ENCODE results near the gene DPCD. TPM values are rescaled to one million over a fixed set of nuclear protein-coding genes. Genes with fewer than 3 reads are reported as not detected.

The DPCD gene
- total and polyA plus RNA-seq, 2 donors (not counting 3 experiments of a cell fraction or from before 2014, with no cell fraction given), result 25.3 to 39.3 TPM

GRCh38 chr10:101578803-101579515 is 9.2 kb upstream of the DPCD start:
- no peaks in the 10 kb centered on the region for H3K4me1 ChIP-seq (ENCODE audit: control insufficient read depth, extremely low read depth, insufficient read depth, low read length)
- H4K20me1 ChIP-seq (replicated peaks; ENCODE audit: control insufficient read depth, extremely low read depth, insufficient read depth, low read length), result no peaks in the 10 kb centered on the region
- CTCF ChIA-PET, result interaction anchor here (1.1 kb wide), 1 partner anchor 135 kb away, joined by 4 read pairs; no protein-coding TSS in a partner anchor
- intact Hi-C loops (cut with micrococcal nuclease) (no loop called here), dilution Hi-C loops (cut with MboI; ENCODE audit: extremely low pct_ligation_motif_present, low sequenced_read_pairs) (no loop called here)
- peaks cover 5 to 6% of the 10 kb centered on the region in 2 experiments for H3K36me3 ChIP-seq (ENCODE audit: control insufficient read depth in 2 of 2, extremely low read depth in 1 of 2, insufficient read depth in 2 of 2, low read length in 2 of 2)
- H3K79me2 ChIP-seq (ENCODE audit: control insufficient read depth, insufficient read depth, low read length), result no peaks in the 10 kb centered on the region
- no TSS peak for BruUV-seq (replicated peaks)
- H3K27me3 ChIP-seq (ENCODE audit: control insufficient read depth in 2 of 2, insufficient read depth in 2 of 2, low read length in 2 of 2), result no peaks in the 10 kb centered on the region
- H3K27ac ChIP-seq (ENCODE audit: insufficient read depth, low read depth, low read length), result no peak overlapping the region
- H3K4me3 ChIP-seq (replicated peaks in 1 of 3; ENCODE audit: insufficient read depth in 1 of 3, low read depth in 1 of 3, low read length in 3 of 3), result no peak overlapping the region
- FAIRE-seq, result no peak
- no peaks in the 10 kb centered on the region for H3K9me3 ChIP-seq (replicated peaks; ENCODE audit: control insufficient read depth, insufficient read depth, low read length)
- TF ChIP-seq MAX (IDR thresholded peaks at IDR 0.05; ENCODE audit: insufficient read depth, insufficient read length), result no peak
- no peak for TF ChIP-seq MYC (IDR thresholded peaks at IDR 0.05; ENCODE audit: low read depth, low read length)
- H3K4me2 ChIP-seq (ENCODE audit: insufficient read depth, low read length), result no peak overlapping the region
- no peak for DNase-seq (ENCODE audit: low read depth, low spot score)
- no peaks in the 10 kb centered on the region for H3K9me1 ChIP-seq (replicated peaks; ENCODE audit: control insufficient read depth, extremely low read depth, insufficient read depth, low read length)
- H3K9ac ChIP-seq (replicated peaks; ENCODE audit: extremely low read depth, insufficient read depth, low read length), result no peak overlapping the region
- H2AFZ ChIP-seq (ENCODE audit: low read depth, low read length), result no peak overlapping the region
- POLR2A ChIA-PET, result interaction anchor here (0.5 kb wide), 1 partner anchor 519 kb away, joined by 3 read pairs; no protein-coding TSS in a partner anchor

- Histone ChIP-seq H4K20me1 (replicated peaks; ENCODE audit: control insufficient read depth, extremely low read depth, insufficient read depth, low read length) (no peaks in the 10 kb centered on the region), H3K4me1 (ENCODE audit: control insufficient read depth, extremely low read depth, insufficient read depth, low read length) (no peaks in the 10 kb centered on the region), H2AFZ (ENCODE audit: low read depth, low read length) (no peak overlapping the region), H3K9me1 (replicated peaks; ENCODE audit: control insufficient read depth, extremely low read depth, insufficient read depth, low read length) (no peaks in the 10 kb centered on the region), H3K36me3 (ENCODE audit: control insufficient read depth in 2 of 2, extremely low read depth in 1 of 2, insufficient read depth in 2 of 2, low read length in 2 of 2) (peaks cover 5 to 6% of the 10 kb centered on the region in 2 experiments), H3K27ac (ENCODE audit: insufficient read depth, low read depth, low read length) (no peak overlapping the region), H3K9ac (replicated peaks; ENCODE audit: extremely low read depth, insufficient read depth, low read length) (no peak overlapping the region), H3K79me2 (ENCODE audit: control insufficient read depth, insufficient read depth, low read length) (no peaks in the 10 kb centered on the region), H3K4me3 (replicated peaks in 1 of 3; ENCODE audit: insufficient read depth in 1 of 3, low read depth in 1 of 3, low read length in 3 of 3) (no peak overlapping the region), H3K9me3 (replicated peaks; ENCODE audit: control insufficient read depth, insufficient read depth, low read length) (no peaks in the 10 kb centered on the region), H3K27me3 (ENCODE audit: control insufficient read depth in 2 of 2, insufficient read depth in 2 of 2, low read length in 2 of 2) (no peaks in the 10 kb centered on the region), H3K4me2 (ENCODE audit: insufficient read depth, low read length) (no peak overlapping the region)
- FAIRE-seq (no peak), DNase-seq (ENCODE audit: low read depth, low spot score) (no peak)
- POLR2A ChIA-PET, result no interaction called here
- TF ChIP-seq MAX (IDR thresholded peaks at IDR 0.05; ENCODE audit: insufficient read depth, insufficient read length) (no peak), POLR2AphosphoS5 (IDR thresholded peaks at IDR 0.05; ENCODE audit: insufficient read depth, low read depth, low read length) (no peak)
- no TSS peak for BruUV-seq (replicated peaks)
- intact Hi-C loops (cut with micrococcal nuclease) (no loop called here), dilution Hi-C loops (cut with MboI; ENCODE audit: extremely low pct_ligation_motif_present, low sequenced_read_pairs) (no loop called here)
- CTCF ChIA-PET, result interaction anchor here (1.6 to 2.6 kb wide), 2 partner anchors 9 to 23 kb away, joined by 4 to 11 read pairs; no protein-coding TSS in a partner anchor
Observed at GRCh38 chr10:101579516-101579870, 8.6 kb upstream of the DPCD start.

All from endothelial cell of umbilical vein (primary cell).